Mesenchymal stem cell (in vitro differentiated cells and primary cell): ENCODE data around the gene KRT76.

Experiments used
- DNase-seq: peaks from one replicate; pipeline ENCODE4 v3.0.0-alpha.2; 2013
- H2AFZ ChIP-seq: one replicate; pipeline ENCODE4 v1.6.1; 2013; ENCODE audit warnings: low read depth, mild to moderate bottlenecking, control low read depth, inconsistent platforms, low read length, moderate library complexity
- H2AK5ac ChIP-seq: 2 replicates; pipeline ENCODE4 v1.6.1; 2013; ENCODE audit warnings: low read length, moderate library complexity, mild to moderate bottlenecking, inconsistent platforms; ENCODE audit not compliant: severe bottlenecking
- H2BK120ac ChIP-seq: one replicate; pipeline ENCODE4 v1.6.1; 2013; ENCODE audit warnings: low read depth, mild to moderate bottlenecking, inconsistent platforms, low read length, moderate library complexity
- H2BK12ac ChIP-seq, 2 experiments: one replicate each; pipeline ENCODE4 v1.6.1; 2013; ENCODE audit warnings: inconsistent platforms in 2 of 2, low read length in 2 of 2, mild to moderate bottlenecking in 2 of 2, moderate library complexity in 2 of 2, control low read depth in 1 of 2
- H2BK15ac ChIP-seq: one replicate; pipeline ENCODE4 v1.6.1; 2013; ENCODE audit warnings: mild to moderate bottlenecking, low read depth, inconsistent platforms; ENCODE audit not compliant: poor library complexity, severe bottlenecking
- H2BK5ac ChIP-seq: 2 replicates; pipeline ENCODE4 v1.6.1; 2013; ENCODE audit warnings: low read depth, mild to moderate bottlenecking, low read length, control low read depth, inconsistent platforms; ENCODE audit not compliant: poor library complexity, severe bottlenecking
- H3K14ac ChIP-seq, 2 experiments: one replicate each; pipeline ENCODE4 v1.6.1; 2013; ENCODE audit warnings: inconsistent platforms in 2 of 2, low read length in 2 of 2, control low read depth in 1 of 2, mild to moderate bottlenecking in 1 of 2, moderate library complexity in 1 of 2
- H3K18ac ChIP-seq, 2 experiments: one replicate each; pipeline ENCODE4 v1.6.1; 2013; ENCODE audit warnings: inconsistent platforms in 2 of 2, low read length in 2 of 2, control low read depth in 1 of 2, low read depth in 1 of 2, mild to moderate bottlenecking in 1 of 2
- H3K23ac ChIP-seq, 2 experiments: one replicate each; pipeline ENCODE4 v1.6.1; 2013; ENCODE audit warnings: inconsistent platforms in 2 of 2, low read length in 2 of 2, mild to moderate bottlenecking in 2 of 2, moderate library complexity in 2 of 2, control low read depth in 1 of 2
- H3K27ac ChIP-seq: 2 replicates; pipeline ENCODE4 v1.5.1; 2013; ENCODE audit warnings: mild to moderate bottlenecking, moderate library complexity, low read length, control low read depth, inconsistent platforms; ENCODE audit not compliant: poor library complexity, severe bottlenecking
- H3K27me3 ChIP-seq, 2 experiments: 2 replicates each; pipeline versions ENCODE4 v1.6.1 to v1.7.0; 2013; ENCODE audit warnings: low read length in 2 of 2, mild to moderate bottlenecking in 2 of 2, moderate library complexity in 2 of 2, control low read depth in 1 of 2, inconsistent platforms in 1 of 2; ENCODE audit not compliant: control insufficient read depth in 1 of 2, insufficient read depth in 1 of 2
- H3K36me3 ChIP-seq, 2 experiments: 2 replicates each; pipeline versions ENCODE4 v1.6.1 to v1.7.0; 2013; ENCODE audit warnings: low read length in 2 of 2, control low read depth in 1 of 2, inconsistent platforms in 1 of 2, low read depth in 1 of 2, mild to moderate bottlenecking in 1 of 2; ENCODE audit not compliant: insufficient read depth in 2 of 2, control insufficient read depth in 1 of 2
- H3K4ac ChIP-seq, 2 experiments: one replicate each; pipeline ENCODE4 v1.6.1; 2013; ENCODE audit warnings: inconsistent platforms in 2 of 2, low read length in 2 of 2, mild to moderate bottlenecking in 2 of 2, moderate library complexity in 2 of 2, control low read depth in 1 of 2, low read depth in 1 of 2
- H3K4me1 ChIP-seq: 2 replicates; pipeline ENCODE4 v1.6.1; 2013; ENCODE audit warnings: low read depth, low read length, control low read depth; ENCODE audit not compliant: control insufficient read depth, insufficient read depth
- H3K4me2 ChIP-seq: 2 replicates; pipeline ENCODE4 v1.6.1; 2013; ENCODE audit warnings: low read length, mild to moderate bottlenecking, inconsistent platforms; ENCODE audit not compliant: poor library complexity, severe bottlenecking
- H3K4me3 ChIP-seq, 2 experiments: 2 replicates each; pipeline versions ENCODE4 v1.5.1 to v1.7.0; 2013; ENCODE audit warnings: low read length in 2 of 2, mild to moderate bottlenecking in 2 of 2, control low read depth in 1 of 2, low read depth in 1 of 2; ENCODE audit not compliant: insufficient read depth in 1 of 2
- H3K79me1 ChIP-seq: replicated peaks from 2 replicates; pipeline ENCODE4 v1.6.1; 2013; ENCODE audit warnings: mild to moderate bottlenecking, control low read depth, low read length, inconsistent platforms; ENCODE audit not compliant: poor library complexity, severe bottlenecking
- H3K9ac ChIP-seq: 2 replicates; pipeline ENCODE4 v1.7.0; 2013; ENCODE audit warnings: mild to moderate bottlenecking, low read length, moderate library complexity
- H3K9me3 ChIP-seq: 2 replicates; pipeline ENCODE4 v1.7.0; 2013; ENCODE audit warnings: mild to moderate bottlenecking, low read length; ENCODE audit not compliant: control insufficient read depth
- H4K8ac ChIP-seq: one replicate; pipeline ENCODE4 v1.6.1; 2013; ENCODE audit warnings: inconsistent platforms, mild to moderate bottlenecking, low read length, moderate library complexity
- H4K91ac ChIP-seq: one replicate; pipeline ENCODE4 v1.6.1; 2013; ENCODE audit warnings: mild to moderate bottlenecking, low read length, inconsistent platforms
- WGBS: methylation state at CpG from one replicate; pipeline ENCODE4 v1.1.7; 2013; ENCODE audit warnings: mixed read lengths; 5-methylcytosine and 5-hydroxymethylcytosine counted together

Gene KRT76

GRCh38 chr12:52769354-52769753, 7.8 kb downstream of the KRT76 start:
- Histone ChIP-seq H3K27ac (no peak overlapping the region), H3K18ac (no peak overlapping the region), H3K9me3 (no peaks in the 10 kb centered on the region), H3K36me3 (no peaks in the 10 kb centered on the region), H2BK12ac (no peak overlapping the region), H3K4me3 (no peak overlapping the region), H3K23ac (no peak overlapping the region), H2BK120ac (no peak overlapping the region), H3K4me2 (no peak overlapping the region), H3K4ac (no peak overlapping the region), H3K79me1 (no peaks in the 10 kb centered on the region), H3K14ac (no peak overlapping the region), H3K27me3 (peaks cover 51 to 85% of the 10 kb centered on the region in 2 experiments), H3K4me1 (no peaks in the 10 kb centered on the region), H2AFZ (no peak overlapping the region), H4K8ac (no peak overlapping the region), H2BK15ac (no peak overlapping the region), H2BK5ac (no peak overlapping the region), H2AK5ac (no peak overlapping the region), H4K91ac (no peak overlapping the region), H3K9ac (no peak overlapping the region)
- 23% methylated on average over 3 of the region's 3 CpGs for WGBS
- no peak for DNase-seq

DNA sequence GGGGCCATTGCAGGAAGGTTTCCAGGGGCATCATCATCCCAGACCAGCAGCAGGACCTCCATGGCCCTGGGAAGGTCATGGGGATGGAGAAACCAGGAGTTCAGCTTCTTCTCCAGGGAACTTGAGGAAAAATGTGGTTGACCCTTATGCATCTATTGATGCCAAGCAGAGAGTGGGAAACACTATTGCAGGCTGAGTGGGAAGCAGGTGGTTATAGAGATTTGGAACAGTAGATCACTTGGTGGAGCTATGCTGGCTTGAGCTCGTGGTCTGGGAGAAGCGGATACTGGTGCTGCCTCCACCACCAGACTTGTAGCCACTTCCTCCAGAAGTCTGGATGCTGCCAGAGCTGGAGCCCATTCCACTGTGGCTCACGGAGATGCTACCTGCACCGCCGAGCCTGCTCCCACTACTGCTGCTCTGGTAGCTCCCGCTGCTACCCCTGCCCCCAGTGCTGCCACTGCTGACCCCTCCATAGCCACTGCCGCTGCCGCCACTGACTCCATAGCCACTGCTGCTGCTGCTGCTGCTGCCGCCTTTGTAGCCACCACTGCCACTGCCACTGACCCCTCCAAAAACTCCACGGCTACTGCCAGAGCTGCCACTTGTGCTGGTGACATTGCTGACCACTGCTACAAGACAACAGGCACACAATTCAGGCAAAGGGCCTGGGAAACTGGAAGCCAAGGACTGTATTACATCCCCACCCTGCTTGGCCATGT, 8.5 kb downstream of the KRT76 start:
- Histone ChIP-seq H3K4ac (no peak overlapping the region), H2BK5ac (no peak overlapping the region), H2AFZ (no peak overlapping the region), H3K4me2 (no peak overlapping the region), H3K36me3 (no peaks in the 10 kb centered on the region), H3K18ac (no peak overlapping the region), H2AK5ac (no peak overlapping the region), H4K8ac (no peak overlapping the region), H3K27ac (no peak overlapping the region), H3K27me3 (peaks cover 47 to 84% of the 10 kb centered on the region in 2 experiments), H4K91ac (peak overlapping the region; percentile 18), H3K4me3 (no peak overlapping the region), H3K79me1 (no peaks in the 10 kb centered on the region), H2BK15ac (no peak overlapping the region), H3K14ac (no peak overlapping the region), H3K9ac (no peak overlapping the region), H3K9me3 (no peaks in the 10 kb centered on the region), H2BK120ac (no peak overlapping the region), H2BK12ac (no peak overlapping the region), H3K4me1 (no peaks in the 10 kb centered on the region), H3K23ac (no peak overlapping the region)
- WGBS: 90% methylated on average over 10 of the region's 10 CpGs
- no peak for DNase-seq

DNA sequence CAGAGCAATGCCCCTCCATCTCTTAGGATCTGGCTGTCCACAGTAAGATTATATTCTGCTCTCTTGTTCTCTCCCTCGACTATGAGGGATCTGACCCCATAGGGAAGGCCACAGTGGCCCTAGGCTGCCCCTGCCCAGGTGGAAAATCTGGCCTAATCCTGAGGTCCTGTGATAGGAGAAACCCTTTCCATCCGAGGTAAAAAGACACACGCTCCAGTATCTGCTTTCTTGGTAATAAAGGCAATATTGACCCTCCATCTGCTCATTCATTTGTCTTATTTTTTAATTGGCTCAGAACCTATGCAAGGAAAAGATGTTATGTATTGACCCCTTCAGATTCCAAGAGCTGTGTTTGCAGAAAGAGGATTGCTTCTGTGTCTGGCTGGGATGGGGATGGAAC, 9.7 kb downstream of the KRT76 start:
- H3K36me3 ChIP-seq: no peaks in the 10 kb centered on the region
- H3K27me3 ChIP-seq: peaks cover 39 to 79% of the 10 kb centered on the region in 2 experiments
- H2AK5ac ChIP-seq: no peak overlapping the region
- peak overlapping the region in 1 of 2 experiments; percentile 12 for H3K14ac ChIP-seq
- no peak overlapping the region for H3K27ac ChIP-seq
- H2BK5ac ChIP-seq: no peak overlapping the region
- no peak overlapping the region for H3K4me2 ChIP-seq
- no peak overlapping the region for H4K8ac ChIP-seq
- no peak overlapping the region for H3K9ac ChIP-seq
- H3K9me3 ChIP-seq: peaks cover 4% of the 10 kb centered on the region
- H3K18ac ChIP-seq: no peak overlapping the region
- no peak for DNase-seq
- WGBS: 22% methylated on average over 1 of the region's 3 CpGs
- no peak overlapping the region for H2BK15ac ChIP-seq
- no peak overlapping the region for H3K4me3 ChIP-seq
- no peak overlapping the region for H3K4ac ChIP-seq
- H2BK12ac ChIP-seq: no peak overlapping the region
- no peak overlapping the region for H3K23ac ChIP-seq
- no peak overlapping the region for H2AFZ ChIP-seq
- H3K79me1 ChIP-seq: no peaks in the 10 kb centered on the region
- H3K4me1 ChIP-seq: no peaks in the 10 kb centered on the region
- no peak overlapping the region for H2BK120ac ChIP-seq
- H4K91ac ChIP-seq: no peak overlapping the region

- no peak overlapping the region for H3K4ac ChIP-seq
- no peak overlapping the region for H3K27ac ChIP-seq
- no peak overlapping the region for H3K9ac ChIP-seq
- H3K9me3 ChIP-seq: peaks cover 8% of the 10 kb centered on the region
- no peak overlapping the region for H2BK120ac ChIP-seq
- no peak overlapping the region for H4K8ac ChIP-seq
- no peaks in the 10 kb centered on the region for H3K36me3 ChIP-seq
- H2BK12ac ChIP-seq: no peak overlapping the region
- H3K27me3 ChIP-seq: peaks cover 37 to 77% of the 10 kb centered on the region in 2 experiments
- H3K4me3 ChIP-seq: no peak overlapping the region
- no CpG with 5 or more reads among the region's 1 CpG for WGBS
- no peak overlapping the region for H3K4me2 ChIP-seq
- no peak overlapping the region for H3K23ac ChIP-seq
- H3K14ac ChIP-seq: no peak overlapping the region
- H2BK15ac ChIP-seq: no peak overlapping the region
- no peak overlapping the region for H3K18ac ChIP-seq
- DNase-seq: no peak
- H4K91ac ChIP-seq: no peak overlapping the region
- no peaks in the 10 kb centered on the region for H3K79me1 ChIP-seq
- H2BK5ac ChIP-seq: no peak overlapping the region
- no peak overlapping the region for H2AK5ac ChIP-seq
- H2AFZ ChIP-seq: no peak overlapping the region
- no peaks in the 10 kb centered on the region for H3K4me1 ChIP-seq
These were observed 10.1 kb downstream of the KRT76 start for GRCh38 chr12:52767020-52767379.
